Neural progenitor cell (in vitro differentiated cells): ENCODE measurements around the gene RMND5A.

Experiments
- EZH2 ChIP-seq: fragments of 200-600 bp; sonication (generic); IDR thresholded peaks from 2 replicates; pipeline ENCODE4 v1.6.1; 2017; ENCODE audit warnings: antibody characterized with exemption, mild to moderate bottlenecking, moderate library complexity
- EZH2phosphoT487 ChIP-seq: fragments of 200-600 bp; sonication (generic); IDR thresholded peaks from 2 replicates; pipeline ENCODE4 v1.6.1; 2017; ENCODE audit warnings: antibody characterized with exemption
- TF ChIP-seq, protein P1 (sequence below): fragments of 200-600 bp; sonication (generic); IDR thresholded peaks from 2 replicates; pipeline ENCODE4 v1.5.1; 2017; ENCODE audit warnings: antibody characterized with exemption, mild to moderate bottlenecking

DNA sequence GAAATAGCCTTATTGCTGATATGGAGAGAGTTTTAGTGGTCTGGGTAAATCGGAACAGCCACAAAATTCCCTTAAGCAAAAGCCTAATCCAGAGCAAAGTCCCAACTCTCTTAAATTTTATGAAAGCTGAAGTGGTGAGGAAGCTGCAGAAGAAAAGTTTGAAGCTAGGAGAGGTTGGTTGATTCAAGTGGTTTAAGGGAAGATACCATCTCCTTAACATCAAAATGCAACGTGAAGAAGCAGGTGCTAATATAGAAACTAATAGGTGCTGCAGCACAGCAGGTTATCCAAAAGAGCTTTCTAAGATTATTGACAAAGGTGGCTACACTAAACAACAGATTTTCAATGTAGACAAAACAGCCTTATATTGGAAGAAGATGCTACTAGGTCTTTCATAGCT, 98.9 kb downstream of the RMND5A start:
- TF ChIP-seq, protein P1, sequence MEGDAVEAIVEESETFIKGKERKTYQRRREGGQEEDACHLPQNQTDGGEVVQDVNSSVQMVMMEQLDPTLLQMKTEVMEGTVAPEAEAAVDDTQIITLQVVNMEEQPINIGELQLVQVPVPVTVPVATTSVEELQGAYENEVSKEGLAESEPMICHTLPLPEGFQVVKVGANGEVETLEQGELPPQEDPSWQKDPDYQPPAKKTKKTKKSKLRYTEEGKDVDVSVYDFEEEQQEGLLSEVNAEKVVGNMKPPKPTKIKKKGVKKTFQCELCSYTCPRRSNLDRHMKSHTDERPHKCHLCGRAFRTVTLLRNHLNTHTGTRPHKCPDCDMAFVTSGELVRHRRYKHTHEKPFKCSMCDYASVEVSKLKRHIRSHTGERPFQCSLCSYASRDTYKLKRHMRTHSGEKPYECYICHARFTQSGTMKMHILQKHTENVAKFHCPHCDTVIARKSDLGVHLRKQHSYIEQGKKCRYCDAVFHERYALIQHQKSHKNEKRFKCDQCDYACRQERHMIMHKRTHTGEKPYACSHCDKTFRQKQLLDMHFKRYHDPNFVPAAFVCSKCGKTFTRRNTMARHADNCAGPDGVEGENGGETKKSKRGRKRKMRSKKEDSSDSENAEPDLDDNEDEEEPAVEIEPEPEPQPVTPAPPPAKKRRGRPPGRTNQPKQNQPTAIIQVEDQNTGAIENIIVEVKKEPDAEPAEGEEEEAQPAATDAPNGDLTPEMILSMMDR, result no peak
- TF ChIP-seq EZH2 (no peak), EZH2phosphoT487 (no peak)
